Activated CD8-positive, alpha-beta T cell treated with anti-CD3 and anti-CD28 coated beads for 36 hours (primary cell): ENCODE results near the gene DPM3. TPM values are rescaled to one million over a fixed set of nuclear protein-coding genes. Genes with fewer than 3 reads are reported as not detected.

Experiments
- ATAC-seq: fragments of 200-7000 bp; cut with Tn5 transposase; one replicate; pipeline ENCODE4 v1.10.0; 2021; ENCODE audit warnings: mild to moderate bottlenecking, moderate library complexity
- CTCF ChIA-PET: fragments of 350-600 bp; sonication (Branson Sonifier 250); formaldehyde crosslinking; loops from one replicate; lab custom pipeline; 2021; ENCODE audit warnings: antibody characterized with exemption; lab: Charles Lee
- POLR2A ChIA-PET: fragments of 350-600 bp; sonication (Branson Sonifier 250); formaldehyde crosslinking; loops from one replicate; lab custom pipeline; 2021; ENCODE audit warnings: antibody characterized with exemption; lab: Charles Lee
- DNase-seq: peaks from one replicate; pipeline ENCODE4 v3.0.0-alpha.2; 2020
- H3K27ac Mint-ChIP-seq: one replicate; pipeline ENCODE4 v1.8.0; 2021; ENCODE audit warnings: mild to moderate bottlenecking, mixed read lengths
- H3K27me3 Mint-ChIP-seq: one replicate; pipeline ENCODE4 v1.8.0; 2021; ENCODE audit warnings: mixed read lengths
- H3K36me3 Mint-ChIP-seq: one replicate; pipeline ENCODE4 v1.8.0; 2021; ENCODE audit warnings: low read depth, mixed read lengths
- H3K4me1 Mint-ChIP-seq: one replicate; pipeline ENCODE4 v1.8.0; 2021; ENCODE audit warnings: low read depth, mixed read lengths
- H3K4me3 Mint-ChIP-seq: one replicate; pipeline ENCODE4 v1.8.0; 2021; ENCODE audit warnings: mild to moderate bottlenecking, moderate library complexity, mixed read lengths
- H3K9me3 Mint-ChIP-seq: one replicate; pipeline ENCODE4 v1.8.0; 2021; ENCODE audit warnings: mixed read lengths
- CTCF ChIP-seq: fragments of 200-600 bp; IDR thresholded peaks from one replicate; pipeline ENCODE4 v1.8.0; 2022; ENCODE audit warnings: antibody characterized with exemption, mild to moderate bottlenecking
- intact Hi-C: fragments of 100-400 bp; cut with micrococcal nuclease; formaldehyde crosslinking; loops from one replicate; pipeline ENCODE4 v1.10.0; 2022
- total RNA-seq, 2 experiments: library from RNA; stranded (reverse); gene quantifications; one replicate each; pipeline ENCODE4 v1.2.3, GENCODE V29; 2021

DPM3 gene
- total RNA-seq, 2 experiments from 2014 or later, result 37.1 to 38.1 TPM

- Mint-ChIP-seq H3K9me3 (no peaks in the 10 kb centered on the region), H3K27ac (peak within 1 kb of the TSS; percentile 34), H3K27me3 (peaks cover 21% of the 10 kb centered on the region), H3K4me3 (peak within 1 kb of the TSS; percentile 73), H3K4me1 (peaks cover 34% of the 10 kb centered on the region), H3K36me3 (no peaks in the 10 kb centered on the region)
- CTCF ChIA-PET, result interaction anchor here (0.9 to 1.0 kb wide), 2 partner anchors 37 to 40 kb away, joined by 3 to 5 read pairs; no protein-coding TSS in a partner anchor
- ATAC-seq, result peak; percentile 59
- intact Hi-C loops, result loop anchor here (2.0 kb wide), 1 partner anchor 45 kb away; no protein-coding TSS in a partner anchor
- no peak for TF ChIP-seq CTCF
- POLR2A ChIA-PET, result interaction anchor here (0.6 to 1.2 kb wide), 2 partner anchors 8 to 46 kb away, joined by 3 read pairs; partner anchors contain the start of genes KRTCAP2 and SLC50A1
- DNase-seq, result peak; percentile 43
These were observed 13.0 kb downstream of the DPM3 start, which contains the start of gene EFNA1 for GRCh38 chr1:155127105-155127966. Gene EFNA1, plus strand, starts transcription at chr1:155127876. Its CDS starts 102 bp downstream, at chr1:155127978.

GRCh38 chr1:155126556-155127104 lies 13.7 kb downstream of the DPM3 start:
- ATAC-seq (peak; percentile 64), DNase-seq (peak; percentile 69)
- H3K4me3 Mint-ChIP-seq, result peak overlapping the region; percentile 73
- H3K36me3 Mint-ChIP-seq, result no peaks in the 10 kb centered on the region
- ChIA-PET CTCF (interaction anchor here (0.9 to 1.6 kb wide), 3 partner anchors 36 to 42 kb away, joined by 3 to 5 read pairs (median 4); no protein-coding TSS in a partner anchor), POLR2A (interaction anchor here (1.2 kb wide), 1 partner anchor 9 kb away, joined by 3 read pairs; the partner anchor contains the start of gene SLC50A1)
- intact Hi-C loops, result loop anchor here (2.0 kb wide), 1 partner anchor 44 kb away; no protein-coding TSS in a partner anchor
- H3K27me3 Mint-ChIP-seq, result peaks cover 21% of the 10 kb centered on the region
- TF ChIP-seq CTCF, result no peak
- no peaks in the 10 kb centered on the region for H3K9me3 Mint-ChIP-seq
- peaks cover 34% of the 10 kb centered on the region for H3K4me1 Mint-ChIP-seq
- H3K27ac Mint-ChIP-seq, result peak overlapping the region; percentile 34

- Mint-ChIP-seq H3K4me1 (peaks cover 34% of the 10 kb centered on the region), H3K27me3 (peaks cover 21% of the 10 kb centered on the region), H3K27ac (no peak overlapping the region), H3K4me3 (no peak overlapping the region), H3K36me3 (no peaks in the 10 kb centered on the region), H3K9me3 (no peaks in the 10 kb centered on the region)
- CTCF ChIA-PET, result interaction anchor here (0.9 to 1.8 kb wide), 4 partner anchors 35 to 42 kb away, joined by 3 to 10 read pairs (median 4); no protein-coding TSS in a partner anchor
- DNase-seq (no peak), ATAC-seq (no peak)
- TF ChIP-seq CTCF, result no peak
- intact Hi-C loops, result loop anchor here (2.0 kb wide), 1 partner anchor 43 kb away; no protein-coding TSS in a partner anchor
- POLR2A ChIA-PET, result no interaction called here
These were observed 14.3 kb downstream of the DPM3 start for GRCh38 chr1:155125946-155126555.

- intact Hi-C loops, result no loop called here
- Mint-ChIP-seq H3K9me3 (no peaks in the 10 kb centered on the region), H3K4me1 (peaks cover 33% of the 10 kb centered on the region), H3K27me3 (peaks cover 21% of the 10 kb centered on the region), H3K36me3 (no peaks in the 10 kb centered on the region), H3K27ac (no peak overlapping the region), H3K4me3 (no peak overlapping the region)
- ATAC-seq (no peak), DNase-seq (no peak)
- no peak for TF ChIP-seq CTCF
- POLR2A ChIA-PET, result no interaction called here
- CTCF ChIA-PET, result interaction anchor here (1.6 to 1.8 kb wide), 2 partner anchors 34 to 41 kb away, joined by 4 to 10 read pairs; no protein-coding TSS in a partner anchor
These were observed 14.8 kb downstream of the DPM3 start for GRCh38 chr1:155125511-155125945.
